GM19372 (cell line): ENCODE results near the gene KCNJ9.

Experiments used
- ATAC-seq: cut with Tn5 transposase; IDR thresholded peaks from one replicate; pipeline ENCODE4 v1.9.1; 2021; ENCODE audit warnings: mild to moderate bottlenecking, low read depth, moderate library complexity; ENCODE audit not compliant: unreplicated experiment

KCNJ9 gene

DNA sequence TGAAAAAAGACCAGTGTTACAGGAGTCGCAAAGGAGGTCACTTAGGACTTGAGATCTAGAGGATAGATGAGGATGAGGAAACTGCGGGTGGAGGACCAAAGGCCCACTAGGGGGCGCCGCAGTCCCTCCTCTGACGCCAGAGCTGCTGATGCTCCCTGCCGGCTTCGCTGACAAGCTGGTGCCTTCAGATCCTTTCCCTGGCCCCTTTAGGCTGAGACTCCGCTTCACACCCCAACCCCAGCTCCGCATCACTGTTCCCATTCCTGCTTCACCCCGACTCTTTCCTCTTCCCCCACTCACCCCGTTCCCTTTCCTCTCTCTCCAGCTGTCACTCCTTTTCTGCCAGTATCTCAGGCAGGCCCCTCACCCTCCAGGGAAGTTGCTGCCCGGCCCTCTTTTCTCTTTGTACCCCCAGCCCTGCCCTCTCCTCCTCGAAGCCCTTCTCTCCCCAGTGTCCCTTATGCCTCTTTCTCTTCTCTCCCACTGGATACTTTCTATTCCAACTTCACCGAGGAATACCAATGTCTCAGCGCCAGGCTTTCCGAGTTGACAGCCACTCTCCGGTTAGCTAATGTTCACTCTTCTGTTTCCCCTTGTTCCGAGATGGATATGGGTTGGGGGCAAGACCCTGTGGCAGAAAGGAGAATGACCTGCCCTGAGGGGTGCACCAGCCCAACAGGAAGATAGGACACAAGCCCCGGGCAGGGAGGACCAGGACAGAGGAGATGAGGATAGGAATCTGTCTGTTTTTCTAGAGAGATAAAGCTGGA lies 4.5 kb downstream of the KCNJ9 start:
- ATAC-seq = no peak

DNA sequence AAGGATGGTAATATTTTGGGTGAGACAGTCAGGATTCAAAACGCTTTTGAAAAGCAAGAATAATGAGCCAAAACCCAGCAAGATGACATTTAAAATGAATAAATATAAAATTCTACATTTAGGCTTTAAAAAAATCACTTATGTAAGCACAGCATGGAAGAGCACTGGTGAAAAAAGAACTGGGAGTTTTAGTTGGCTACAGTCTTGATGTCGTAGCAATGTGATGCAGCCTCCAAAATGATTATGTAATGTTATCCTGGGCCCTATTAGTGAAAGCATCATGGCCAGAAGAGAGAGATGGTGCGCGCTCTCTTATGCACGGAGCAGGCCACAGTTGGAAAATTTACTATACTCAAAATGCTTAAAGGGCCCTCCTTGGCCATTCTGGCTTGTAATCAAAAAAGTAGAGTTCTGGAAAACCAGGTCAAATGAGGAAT lies 5.1 kb downstream of the KCNJ9 start:
- ATAC-seq = no peak

DNA sequence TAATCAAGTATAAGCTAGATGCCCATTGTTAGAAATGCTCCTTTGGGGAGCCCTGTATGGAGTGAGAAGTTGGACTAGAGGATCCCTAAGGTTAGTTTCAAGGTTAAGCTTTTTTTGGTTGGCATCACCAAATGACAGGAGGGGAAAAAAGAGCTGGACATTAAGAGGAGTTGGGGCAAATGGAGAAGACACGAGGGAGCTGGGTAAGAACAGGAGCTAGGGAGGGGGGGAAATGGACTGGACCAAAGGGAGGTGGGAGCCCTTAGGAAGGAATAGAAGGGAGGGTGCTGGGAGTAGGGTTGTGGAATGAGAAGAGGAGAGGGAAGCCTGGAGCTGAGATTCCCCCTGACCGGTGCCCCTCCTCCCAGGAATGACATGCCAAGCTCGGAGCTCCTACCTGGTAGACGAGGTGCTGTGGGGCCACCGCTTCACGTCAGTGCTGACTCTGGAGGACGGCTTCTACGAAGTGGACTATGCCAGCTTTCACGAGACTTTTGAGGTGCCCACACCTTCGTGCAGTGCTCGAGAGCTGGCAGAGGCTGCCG lies 5.9 kb downstream of the KCNJ9 start:
- ATAC-seq = no peak

DNA sequence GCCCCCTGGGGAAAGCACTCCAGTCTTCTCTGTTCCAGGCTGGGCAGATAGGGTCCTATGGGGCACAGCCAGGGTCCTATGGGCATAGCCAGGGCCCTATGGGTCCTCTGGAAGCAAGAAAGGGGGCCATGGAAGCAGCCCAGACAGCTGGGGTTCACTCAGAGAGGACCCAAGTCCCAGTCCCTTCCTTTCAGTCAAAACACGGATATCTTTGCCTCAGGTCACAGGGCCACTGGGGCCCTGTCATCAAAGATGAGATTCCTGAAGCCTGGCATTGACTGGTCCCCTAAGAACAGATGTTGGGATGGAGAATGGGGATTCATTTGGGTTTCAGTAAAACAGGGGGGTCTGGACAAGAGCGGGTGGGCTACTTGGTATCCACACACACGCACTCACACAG lies 8.5 kb downstream of the KCNJ9 start:
- ATAC-seq = no peak

DNA sequence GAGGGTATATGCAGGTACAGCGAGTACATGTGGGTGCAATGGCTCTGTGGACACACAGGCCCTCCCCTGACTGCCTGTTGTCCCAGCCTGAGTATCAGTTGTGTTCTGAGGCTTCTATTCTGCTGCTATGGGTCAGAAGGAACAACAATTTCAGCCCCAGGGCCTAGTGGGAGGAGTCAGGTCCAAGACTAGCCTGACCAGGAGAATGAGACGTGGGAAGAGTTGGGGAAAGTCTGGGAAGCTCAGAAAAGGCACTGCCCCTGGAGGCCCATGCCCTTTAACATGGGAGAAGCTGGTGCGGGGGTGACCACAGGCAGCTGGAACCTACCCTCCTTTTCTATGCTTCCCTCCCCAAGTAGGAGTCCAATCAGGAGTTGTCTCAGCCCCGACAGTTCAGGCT lies 9.4 kb downstream of the KCNJ9 start:
- ATAC-seq = no peak

DNA sequence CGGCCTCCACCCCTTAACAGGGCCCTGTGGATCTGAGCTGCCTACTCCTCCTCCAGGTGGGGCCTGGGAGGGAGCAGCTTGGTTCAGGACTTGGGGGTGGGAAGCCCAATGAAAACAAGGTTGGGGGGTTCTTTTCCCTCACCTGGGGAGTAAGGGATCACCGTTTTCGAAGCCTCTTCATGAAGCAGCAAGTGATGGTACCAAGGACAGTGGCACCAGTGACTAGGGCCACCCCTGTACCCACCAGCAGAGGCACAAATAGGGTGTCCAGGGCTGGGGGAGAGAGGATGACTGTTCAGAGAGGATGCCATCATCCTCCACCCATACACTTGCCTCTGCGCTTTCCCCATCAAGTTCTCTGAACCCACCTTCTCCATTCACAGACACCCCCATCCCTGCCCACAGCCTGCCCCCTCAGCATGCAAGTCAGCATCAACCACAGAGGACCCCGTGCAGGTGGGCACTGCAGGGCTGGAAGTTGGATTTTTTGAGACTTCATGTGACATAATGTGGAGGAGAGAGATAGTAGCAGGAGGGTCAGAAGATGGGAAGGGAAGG lies 10.4 kb downstream of the KCNJ9 start:
- no peak for ATAC-seq

DNA sequence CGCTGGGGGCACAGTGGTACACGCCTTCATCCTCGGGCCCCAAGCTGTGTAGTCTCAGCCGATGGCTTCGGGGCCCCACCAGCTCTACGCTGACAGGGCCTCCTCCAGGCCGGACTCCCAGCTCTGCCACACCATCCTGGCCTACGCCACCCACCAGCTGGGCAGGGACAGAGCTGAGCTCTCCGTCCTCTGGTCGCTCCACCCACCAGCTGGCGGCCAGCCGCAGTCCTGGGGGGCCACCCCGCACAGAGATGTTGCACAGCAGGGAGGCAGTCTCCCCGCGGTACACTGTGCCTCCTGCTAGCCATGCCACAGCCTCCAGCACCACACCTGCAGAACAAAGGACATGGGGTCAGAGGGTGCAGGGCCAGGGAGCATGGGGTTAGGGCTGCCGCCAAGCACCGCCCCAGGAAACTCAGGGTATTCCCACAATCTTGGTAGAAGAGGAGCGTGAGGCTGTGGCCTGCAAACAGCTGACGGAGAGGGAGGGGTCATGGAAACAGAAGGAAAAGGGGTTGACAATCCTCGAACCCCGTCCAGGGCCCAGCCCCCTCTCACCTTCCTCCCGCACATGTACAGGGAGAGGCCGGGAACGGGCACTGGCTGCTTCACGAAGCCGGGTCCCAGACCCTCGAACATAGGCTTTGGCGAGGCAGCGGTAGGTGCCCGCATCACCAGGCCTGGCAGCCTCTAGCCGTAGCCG lies 11.2 kb downstream of the KCNJ9 start:
- ATAC-seq = no peak

DNA sequence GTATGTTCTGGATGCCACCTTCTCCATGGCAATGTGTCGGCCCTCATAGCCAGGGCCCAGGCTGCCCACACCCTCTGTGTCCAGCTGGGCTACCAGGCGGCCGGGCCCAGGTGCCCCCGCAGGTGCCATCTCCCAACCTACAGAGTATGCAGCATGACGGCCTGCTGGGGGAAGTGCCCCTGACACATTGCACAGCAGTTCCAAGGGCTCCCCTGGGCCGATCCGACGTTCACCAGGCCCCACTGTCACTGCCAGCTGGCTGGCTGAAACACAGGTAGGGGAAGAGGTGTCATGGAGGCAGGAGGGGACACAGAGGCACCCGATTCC lies 11.7 kb downstream of the KCNJ9 start:
- no peak for ATAC-seq

DNA sequence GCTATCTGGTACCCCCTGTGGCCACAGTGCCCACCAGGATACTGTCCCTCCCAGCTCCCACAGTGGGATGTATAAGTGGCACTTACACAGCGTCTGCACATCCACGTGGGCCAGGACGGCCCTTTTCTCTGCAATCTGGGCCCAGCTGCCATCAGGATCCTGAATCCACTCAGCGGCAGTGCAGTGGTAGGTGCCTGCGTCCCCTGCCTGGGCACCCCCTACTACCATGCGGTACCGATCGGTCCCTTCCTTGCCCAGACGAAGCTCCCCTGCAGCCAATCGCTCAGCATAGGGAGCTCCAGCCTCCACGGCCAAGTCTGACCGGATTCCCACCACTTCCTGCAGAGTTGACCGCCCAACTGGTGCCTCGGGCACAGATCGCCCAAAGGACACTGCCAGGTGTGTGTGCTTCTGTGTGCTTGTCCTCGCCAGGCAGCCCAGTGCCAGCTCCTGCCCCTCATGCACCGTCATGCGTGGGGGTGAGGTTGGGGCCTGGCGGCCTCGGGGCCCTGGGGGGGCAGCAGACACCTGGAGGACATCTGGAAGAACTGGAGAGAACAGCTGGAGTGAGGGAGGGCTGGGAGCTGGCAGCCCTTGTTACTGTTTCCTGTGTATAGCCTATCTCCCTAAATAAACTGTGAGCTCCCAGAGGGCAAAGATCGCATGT lies 12.4 kb downstream of the KCNJ9 start:
- no peak for ATAC-seq

DNA sequence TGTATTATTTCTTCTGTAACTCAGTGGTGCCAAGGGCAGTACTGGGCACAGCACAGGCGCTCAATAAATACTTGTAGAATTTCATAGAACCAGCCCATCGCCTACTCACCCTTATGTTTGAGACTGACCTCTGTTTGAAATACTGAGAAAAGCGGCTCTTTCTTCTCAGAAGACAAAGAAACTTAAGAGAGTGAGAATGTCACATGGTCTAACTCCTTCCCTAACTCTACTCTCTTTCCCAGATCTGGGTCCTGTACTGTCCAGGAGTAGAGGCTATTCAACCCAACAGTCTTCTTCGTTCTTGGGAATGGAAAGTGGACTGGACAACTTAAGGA lies 12.9 kb downstream of the KCNJ9 start:
- ATAC-seq = no peak

DNA sequence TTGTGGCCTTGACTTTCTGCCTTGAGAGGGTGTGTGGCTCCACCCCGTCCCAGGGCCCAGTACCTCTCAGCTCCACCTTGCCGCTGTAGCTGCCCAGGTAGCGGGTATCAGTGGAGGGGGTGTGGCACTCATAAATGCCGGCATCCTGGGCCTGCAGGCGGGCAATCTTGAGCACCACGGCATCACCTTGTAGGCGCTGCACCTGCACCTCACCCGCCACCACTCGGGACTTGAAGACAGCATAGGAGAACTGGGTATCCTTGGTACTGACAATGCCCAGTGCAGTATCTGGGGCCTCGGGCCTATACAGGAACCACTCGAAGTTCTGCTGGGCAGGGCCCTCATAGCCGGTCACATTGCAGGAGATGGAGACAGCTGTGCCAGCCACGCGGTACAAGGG lies 13.5 kb downstream of the KCNJ9 start:
- ATAC-seq = no peak

DNA sequence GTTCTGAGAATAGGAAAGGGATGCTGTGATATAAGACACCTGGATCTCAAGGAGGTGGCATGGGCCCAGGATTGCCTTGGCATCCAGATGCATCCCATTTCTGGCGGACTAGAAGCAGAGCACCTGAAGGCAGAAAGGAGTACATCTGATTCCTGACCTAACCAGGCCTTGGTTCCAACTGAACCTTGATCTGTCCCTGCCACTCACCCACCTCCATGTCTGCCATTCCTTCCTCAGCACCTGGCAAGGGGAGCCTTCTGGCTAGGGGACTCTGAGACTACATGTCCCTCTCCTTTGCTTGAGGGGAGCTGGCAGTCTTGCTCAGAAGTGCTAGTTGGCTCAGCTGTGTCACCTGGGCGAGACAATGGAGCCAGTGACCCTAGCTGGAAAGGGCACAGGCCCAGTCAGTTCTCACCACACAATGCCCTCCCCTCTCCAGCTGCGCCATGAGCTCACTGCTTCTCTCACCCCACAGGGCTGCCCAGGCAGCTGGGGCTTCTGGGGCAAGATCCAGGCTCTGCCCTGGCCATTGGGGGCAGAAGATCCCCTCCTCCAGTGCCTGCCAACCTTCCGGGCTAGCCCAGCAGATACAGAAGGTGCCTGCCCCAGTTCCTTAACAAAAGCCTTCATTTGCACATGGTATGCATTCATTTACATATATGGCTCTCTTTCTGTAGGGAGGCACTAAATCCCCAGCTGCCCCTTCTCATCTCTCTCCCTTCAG lies 14.2 kb downstream of the KCNJ9 start:
- ATAC-seq = no peak

DNA sequence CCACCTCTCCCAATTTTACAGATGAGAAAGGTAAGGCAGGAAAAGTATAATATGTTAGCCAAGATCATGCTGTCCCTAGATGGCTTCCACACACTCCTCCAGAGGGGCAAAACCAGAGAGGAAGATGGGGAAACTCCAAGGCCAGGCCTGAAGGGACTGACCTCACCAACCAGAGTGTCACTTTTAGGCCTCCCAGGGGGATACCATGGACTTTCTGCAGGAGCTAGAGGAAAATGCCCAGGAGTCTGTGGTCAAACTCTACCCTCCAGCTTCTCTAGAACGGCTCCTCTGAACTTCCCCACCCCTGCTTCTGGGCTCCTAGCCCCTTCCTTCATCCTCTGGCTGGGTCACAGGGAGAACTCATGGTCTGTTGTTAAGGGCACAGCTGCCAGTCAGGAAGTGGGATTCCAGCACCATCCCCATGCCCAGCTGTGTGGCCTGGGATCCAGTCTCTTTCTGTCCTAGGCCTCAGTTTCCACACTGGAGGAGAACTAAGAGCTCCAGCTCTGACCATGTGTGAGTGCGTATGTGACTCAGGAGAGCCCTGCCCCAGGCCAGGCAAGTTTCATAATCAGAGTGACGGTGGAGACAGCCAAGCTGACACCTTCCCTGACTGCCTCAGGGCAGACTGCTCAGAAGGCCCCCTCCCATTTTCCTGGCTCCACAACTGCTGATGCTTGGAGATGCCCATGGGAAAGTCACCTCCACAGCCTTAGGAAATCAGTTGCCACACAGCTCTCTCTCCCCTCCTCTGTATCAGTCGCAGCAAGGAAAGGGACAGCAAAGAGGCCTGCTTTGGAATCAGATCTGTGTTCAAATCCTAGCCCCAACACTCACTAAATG lies 15.2 kb downstream of the KCNJ9 start:
- ATAC-seq = no peak

DNA sequence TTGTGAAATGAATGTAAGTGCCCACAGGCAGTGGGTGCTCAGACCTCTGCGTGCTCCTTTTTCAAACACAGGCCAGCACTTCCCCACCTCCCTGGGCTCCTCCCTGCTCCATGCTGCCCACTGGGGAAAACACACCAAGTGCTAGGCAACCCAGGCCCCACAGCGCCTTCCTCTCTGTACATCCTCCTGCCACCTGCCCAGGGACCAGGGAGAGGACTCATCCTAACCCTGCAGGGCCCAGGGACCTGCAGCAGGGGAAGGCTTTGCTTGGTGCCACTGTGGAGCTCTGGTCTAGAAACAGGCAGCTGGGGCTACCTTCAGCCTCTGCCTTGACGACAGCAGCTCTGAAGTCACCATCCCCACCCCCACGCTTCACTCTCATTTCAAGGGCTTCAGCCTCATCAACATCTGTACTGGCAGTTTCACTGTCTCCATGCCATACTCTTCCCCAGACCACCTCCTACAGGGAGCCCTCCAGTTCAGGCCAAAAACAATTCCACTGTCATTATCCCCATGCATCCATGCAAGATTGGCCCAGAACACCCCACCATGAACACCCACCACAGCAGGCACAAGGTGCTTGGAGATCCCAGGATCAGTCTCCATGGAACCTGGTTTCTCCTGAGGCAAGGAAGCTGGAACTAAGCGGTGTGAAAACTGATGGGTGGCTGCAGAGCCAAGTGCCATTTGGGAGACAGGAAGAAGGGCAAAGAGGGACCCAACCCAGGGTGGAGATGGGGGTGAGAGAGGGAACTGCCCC lies 16.0 kb downstream of the KCNJ9 start:
- no peak for ATAC-seq

DNA sequence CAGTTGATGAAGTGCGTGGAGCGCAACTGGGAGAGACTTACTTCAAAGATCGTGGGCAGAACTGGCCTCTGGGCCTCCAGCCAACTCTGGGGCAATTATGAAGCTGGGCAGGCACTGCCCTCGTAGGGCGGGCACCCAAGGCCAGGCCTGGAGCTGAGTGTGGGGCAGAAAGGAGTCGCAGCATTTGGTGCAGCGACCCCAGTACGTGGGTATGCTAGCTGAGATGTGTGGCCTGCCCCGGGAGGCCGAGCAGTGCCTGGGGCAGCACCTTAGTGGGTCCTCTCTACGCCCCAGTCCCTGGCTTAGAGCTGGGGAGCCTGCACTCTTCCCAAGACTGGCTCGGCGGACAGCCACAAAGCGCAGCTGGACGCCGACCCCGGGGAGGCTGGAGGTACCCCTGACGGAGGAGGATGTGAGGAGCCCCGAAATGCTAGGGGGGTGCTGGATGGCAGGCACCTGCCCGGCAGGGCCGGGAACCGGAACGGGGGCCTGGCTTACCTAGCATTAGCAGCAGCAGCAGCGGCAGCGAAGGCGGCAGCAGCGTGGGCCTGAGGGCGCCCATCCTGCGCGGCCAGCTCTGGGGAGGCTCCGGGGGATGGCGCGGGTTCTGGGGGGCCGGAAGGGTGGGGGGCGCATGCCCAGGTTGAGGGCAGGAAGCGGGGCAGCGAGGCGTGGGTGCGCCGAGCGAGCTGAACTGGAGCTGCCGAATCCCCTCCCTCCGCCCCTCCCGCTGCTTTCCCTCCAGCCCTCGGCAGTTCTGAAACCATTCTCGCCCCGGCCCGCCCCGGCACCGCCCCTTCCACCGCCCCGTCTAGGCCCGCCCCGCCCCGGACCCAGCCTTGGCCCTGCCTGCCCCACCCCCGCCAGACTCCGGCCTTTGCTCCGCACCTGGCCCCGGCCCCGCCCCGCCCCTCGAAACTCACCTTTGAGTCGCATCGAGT lies 16.8 kb downstream of the KCNJ9 start, which contains the start of gene IGSF8:
Gene IGSF8 (minus strand): TSS at position 709 of the 941 bp plus-strand sequence. CDS start 147 bp downstream, at position 562.
- peak; percentile 50 for ATAC-seq

DNA sequence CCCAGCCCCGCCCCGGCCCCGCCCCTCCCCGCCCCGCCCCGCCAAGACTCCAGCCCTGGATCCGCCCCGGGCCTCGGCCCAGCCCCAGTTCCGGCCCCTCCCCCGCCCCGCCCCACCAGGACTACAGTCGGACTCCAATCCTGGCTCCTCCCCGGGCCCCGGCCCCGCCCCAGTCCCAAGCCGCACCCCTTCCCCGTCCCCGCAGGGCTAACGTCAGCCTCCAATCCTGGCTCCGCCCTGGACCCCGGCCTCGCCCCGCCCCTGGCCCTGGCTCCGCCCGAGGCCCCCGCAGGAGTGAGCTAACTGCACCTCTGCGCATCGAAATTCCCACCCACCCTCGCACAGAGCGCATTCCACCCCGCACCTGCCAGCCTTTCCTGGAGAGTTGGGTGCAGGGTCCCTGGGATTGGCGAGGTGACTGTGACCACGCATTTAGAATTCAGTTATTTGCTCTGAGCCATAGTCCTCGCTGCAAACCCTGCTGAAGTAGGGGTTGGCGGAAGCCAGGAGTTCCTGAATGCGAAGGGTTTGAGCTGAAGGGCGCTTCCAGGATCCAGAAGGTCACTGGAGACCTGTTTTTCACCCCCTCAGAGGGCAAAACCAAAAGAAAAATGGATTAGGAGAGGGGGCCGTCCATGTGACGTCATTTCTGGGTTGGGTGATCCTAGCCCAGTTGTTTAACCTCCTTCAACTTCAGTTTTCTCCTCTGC lies 17.7 kb downstream of the KCNJ9 start:
- peak; percentile 84 for ATAC-seq

DNA sequence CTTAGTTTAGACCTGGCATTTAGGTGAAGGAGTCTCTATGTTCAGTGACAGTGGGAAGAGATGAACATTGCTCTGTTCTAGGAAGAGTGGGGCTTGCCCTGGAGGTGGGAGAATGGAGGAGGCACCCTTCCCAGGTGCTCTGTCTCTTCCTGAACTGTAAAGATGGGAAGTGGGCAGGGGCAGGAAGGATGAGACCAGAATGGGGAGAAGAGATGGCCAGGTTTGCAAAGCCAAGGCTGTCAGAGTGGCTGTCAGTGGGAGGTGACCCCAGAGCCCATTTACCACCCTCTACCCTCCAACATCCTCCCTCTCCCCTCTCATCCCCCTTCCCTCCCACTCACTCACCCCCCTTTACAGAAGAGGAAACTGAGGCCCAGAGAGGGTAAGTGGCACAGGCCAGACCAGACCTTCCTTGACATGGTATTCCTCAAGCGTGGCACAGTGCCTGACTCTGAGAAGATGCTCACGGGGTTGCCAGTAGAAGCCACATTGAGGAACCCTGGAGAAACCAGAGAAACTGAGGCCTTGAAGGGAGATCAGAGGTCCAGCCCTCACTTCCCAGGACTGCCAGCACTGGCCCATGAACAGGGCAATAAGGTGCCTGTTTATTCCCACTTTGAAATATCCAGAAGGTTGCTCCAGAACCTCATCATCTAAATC lies 18.5 kb downstream of the KCNJ9 start:
- ATAC-seq = no peak
